WERI-Rb-1 (cell line): ENCODE data around the gene PEX10.

Source experiments
- DNase-seq: peaks from one replicate; pipeline ENCODE4 v3.0.0-alpha.2; 2020
- H3K27ac ChIP-seq: fragments of 250-450 bp; sonication (Bioruptor Pico); 2 replicates; pipeline ENCODE4 v1.5.1; 2020; ENCODE audit warnings: mild to moderate bottlenecking, moderate library complexity
- H3K27me3 ChIP-seq: fragments of 250-450 bp; sonication (Bioruptor Pico); 2 replicates; pipeline ENCODE4 v1.5.1; 2021; ENCODE audit warnings: mild to moderate bottlenecking, low read depth, moderate library complexity; ENCODE audit not compliant: insufficient read depth, severe bottlenecking
- H3K36me3 ChIP-seq: fragments of 250-450 bp; sonication (Bioruptor Pico); 2 replicates; pipeline ENCODE4 v1.5.1; 2020; ENCODE audit warnings: mild to moderate bottlenecking, moderate library complexity
- H3K4me3 ChIP-seq: 2 replicates; pipeline ENCODE4 v1.5.1; 2011; ENCODE audit warnings: low read depth, mild to moderate bottlenecking, control low read depth, low read length
- H3K9me3 ChIP-seq: fragments of 250-450 bp; sonication (Bioruptor Pico); 2 replicates; pipeline ENCODE4 v1.5.1; 2021; ENCODE audit warnings: mild to moderate bottlenecking, moderate library complexity; ENCODE audit not compliant: severe bottlenecking
- CTCF ChIP-seq: IDR thresholded peaks from 2 replicates; pipeline ENCODE4 v1.5.1; 2011; ENCODE audit warnings: low read depth, mild to moderate bottlenecking, control low read depth, inconsistent platforms, low read length

PEX10 gene

GRCh38 chr1:2358651-2359640, 53.4 kb downstream of the PEX10 start:
- H3K27me3 ChIP-seq, result no peaks in the 10 kb centered on the region
- no peaks in the 10 kb centered on the region for H3K36me3 ChIP-seq
- H3K4me3 ChIP-seq, result no peak overlapping the region
- TF ChIP-seq CTCF, result no peak
- no peaks in the 10 kb centered on the region for H3K9me3 ChIP-seq
- DNase-seq, result no peak
- no peak overlapping the region for H3K27ac ChIP-seq

- Histone ChIP-seq H3K4me3 (no peak overlapping the region), H3K27me3 (no peaks in the 10 kb centered on the region), H3K9me3 (no peaks in the 10 kb centered on the region), H3K27ac (no peak overlapping the region), H3K36me3 (no peaks in the 10 kb centered on the region)
- TF ChIP-seq CTCF, result no peak
- DNase-seq, result no peak
Measured at GRCh38 chr1:2358072-2358471, 54.3 kb downstream of the PEX10 start.

GRCh38 chr1:2356911-2357845, 55.2 kb downstream of the PEX10 start:
- Histone ChIP-seq H3K36me3 (no peaks in the 10 kb centered on the region), H3K9me3 (no peaks in the 10 kb centered on the region), H3K27ac (no peak overlapping the region), H3K4me3 (no peak overlapping the region), H3K27me3 (no peaks in the 10 kb centered on the region)
- no peak for TF ChIP-seq CTCF
- no peak for DNase-seq

GRCh38 chr1:2356401-2356800, 56.0 kb downstream of the PEX10 start:
- TF ChIP-seq CTCF, result no peak
- no peaks in the 10 kb centered on the region for H3K9me3 ChIP-seq
- H3K27ac ChIP-seq, result no peak overlapping the region
- no peak overlapping the region for H3K4me3 ChIP-seq
- no peaks in the 10 kb centered on the region for H3K36me3 ChIP-seq
- DNase-seq, result no peak
- no peaks in the 10 kb centered on the region for H3K27me3 ChIP-seq

- H3K27ac ChIP-seq, result no peak overlapping the region
- H3K36me3 ChIP-seq, result no peaks in the 10 kb centered on the region
- TF ChIP-seq CTCF, result no peak
- H3K27me3 ChIP-seq, result no peaks in the 10 kb centered on the region
- H3K9me3 ChIP-seq, result no peaks in the 10 kb centered on the region
- no peak overlapping the region for H3K4me3 ChIP-seq
- no peak for DNase-seq
Measured at GRCh38 chr1:2355373-2356261, 56.7 kb downstream of the PEX10 start.
